ENCODE results near the gene CTSF.

DNA sequence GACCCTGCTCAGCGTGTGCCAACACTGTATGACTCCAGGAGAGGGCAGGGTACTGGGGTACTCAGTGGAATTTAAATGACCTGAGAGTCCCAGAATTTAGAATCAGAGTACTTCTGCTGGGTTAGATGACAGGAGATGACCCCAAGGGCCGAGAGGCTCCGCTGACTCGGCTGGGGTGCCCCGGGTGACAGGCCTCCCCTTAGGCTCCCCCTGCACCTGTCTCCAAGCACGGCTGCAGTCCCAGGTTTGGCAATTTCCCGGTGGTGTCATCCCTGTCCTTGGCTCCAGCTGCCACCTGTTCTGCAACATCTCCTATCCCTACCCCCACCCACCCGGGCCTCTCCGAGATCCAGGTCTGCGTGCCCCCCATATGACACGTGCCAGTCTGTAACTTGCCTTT, 20.4 kb downstream of the CTSF start:
- TF ChIP-seq, protein P1, sequence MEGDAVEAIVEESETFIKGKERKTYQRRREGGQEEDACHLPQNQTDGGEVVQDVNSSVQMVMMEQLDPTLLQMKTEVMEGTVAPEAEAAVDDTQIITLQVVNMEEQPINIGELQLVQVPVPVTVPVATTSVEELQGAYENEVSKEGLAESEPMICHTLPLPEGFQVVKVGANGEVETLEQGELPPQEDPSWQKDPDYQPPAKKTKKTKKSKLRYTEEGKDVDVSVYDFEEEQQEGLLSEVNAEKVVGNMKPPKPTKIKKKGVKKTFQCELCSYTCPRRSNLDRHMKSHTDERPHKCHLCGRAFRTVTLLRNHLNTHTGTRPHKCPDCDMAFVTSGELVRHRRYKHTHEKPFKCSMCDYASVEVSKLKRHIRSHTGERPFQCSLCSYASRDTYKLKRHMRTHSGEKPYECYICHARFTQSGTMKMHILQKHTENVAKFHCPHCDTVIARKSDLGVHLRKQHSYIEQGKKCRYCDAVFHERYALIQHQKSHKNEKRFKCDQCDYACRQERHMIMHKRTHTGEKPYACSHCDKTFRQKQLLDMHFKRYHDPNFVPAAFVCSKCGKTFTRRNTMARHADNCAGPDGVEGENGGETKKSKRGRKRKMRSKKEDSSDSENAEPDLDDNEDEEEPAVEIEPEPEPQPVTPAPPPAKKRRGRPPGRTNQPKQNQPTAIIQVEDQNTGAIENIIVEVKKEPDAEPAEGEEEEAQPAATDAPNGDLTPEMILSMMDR (optimal IDR thresholded peaks at IDR 0.05 in 1 of 3, IDR thresholded peaks at IDR 0.05 in 1 of 3, conservative IDR thresholded peaks at IDR 0.05 in 1 of 3; ENCODE audit: extremely low read depth in 1 of 3, insufficient read depth in 2 of 3, low read length in 3 of 3): no peak
- no peak for TF ChIP-seq EZH2 (IDR thresholded peaks at IDR 0.05; ENCODE audit: low read length)
